COR-L47 (cell line): ENCODE results near the gene AP1G2.
"Not testable (repeated sequence)": the region's sequence is repeated elsewhere in the genome, so short reads cannot be mapped to it uniquely, and the experiment has no call there.

Source experiments
- DNase-seq: peaks from one replicate; lab custom pipeline; 2025; lab: John Stamatoyannopoulos, UW

The AP1G2 gene, protein sequence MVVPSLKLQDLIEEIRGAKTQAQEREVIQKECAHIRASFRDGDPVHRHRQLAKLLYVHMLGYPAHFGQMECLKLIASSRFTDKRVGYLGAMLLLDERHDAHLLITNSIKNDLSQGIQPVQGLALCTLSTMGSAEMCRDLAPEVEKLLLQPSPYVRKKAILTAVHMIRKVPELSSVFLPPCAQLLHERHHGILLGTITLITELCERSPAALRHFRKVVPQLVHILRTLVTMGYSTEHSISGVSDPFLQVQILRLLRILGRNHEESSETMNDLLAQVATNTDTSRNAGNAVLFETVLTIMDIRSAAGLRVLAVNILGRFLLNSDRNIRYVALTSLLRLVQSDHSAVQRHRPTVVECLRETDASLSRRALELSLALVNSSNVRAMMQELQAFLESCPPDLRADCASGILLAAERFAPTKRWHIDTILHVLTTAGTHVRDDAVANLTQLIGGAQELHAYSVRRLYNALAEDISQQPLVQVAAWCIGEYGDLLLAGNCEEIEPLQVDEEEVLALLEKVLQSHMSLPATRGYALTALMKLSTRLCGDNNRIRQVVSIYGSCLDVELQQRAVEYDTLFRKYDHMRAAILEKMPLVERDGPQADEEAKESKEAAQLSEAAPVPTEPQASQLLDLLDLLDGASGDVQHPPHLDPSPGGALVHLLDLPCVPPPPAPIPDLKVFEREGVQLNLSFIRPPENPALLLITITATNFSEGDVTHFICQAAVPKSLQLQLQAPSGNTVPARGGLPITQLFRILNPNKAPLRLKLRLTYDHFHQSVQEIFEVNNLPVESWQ

DNA sequence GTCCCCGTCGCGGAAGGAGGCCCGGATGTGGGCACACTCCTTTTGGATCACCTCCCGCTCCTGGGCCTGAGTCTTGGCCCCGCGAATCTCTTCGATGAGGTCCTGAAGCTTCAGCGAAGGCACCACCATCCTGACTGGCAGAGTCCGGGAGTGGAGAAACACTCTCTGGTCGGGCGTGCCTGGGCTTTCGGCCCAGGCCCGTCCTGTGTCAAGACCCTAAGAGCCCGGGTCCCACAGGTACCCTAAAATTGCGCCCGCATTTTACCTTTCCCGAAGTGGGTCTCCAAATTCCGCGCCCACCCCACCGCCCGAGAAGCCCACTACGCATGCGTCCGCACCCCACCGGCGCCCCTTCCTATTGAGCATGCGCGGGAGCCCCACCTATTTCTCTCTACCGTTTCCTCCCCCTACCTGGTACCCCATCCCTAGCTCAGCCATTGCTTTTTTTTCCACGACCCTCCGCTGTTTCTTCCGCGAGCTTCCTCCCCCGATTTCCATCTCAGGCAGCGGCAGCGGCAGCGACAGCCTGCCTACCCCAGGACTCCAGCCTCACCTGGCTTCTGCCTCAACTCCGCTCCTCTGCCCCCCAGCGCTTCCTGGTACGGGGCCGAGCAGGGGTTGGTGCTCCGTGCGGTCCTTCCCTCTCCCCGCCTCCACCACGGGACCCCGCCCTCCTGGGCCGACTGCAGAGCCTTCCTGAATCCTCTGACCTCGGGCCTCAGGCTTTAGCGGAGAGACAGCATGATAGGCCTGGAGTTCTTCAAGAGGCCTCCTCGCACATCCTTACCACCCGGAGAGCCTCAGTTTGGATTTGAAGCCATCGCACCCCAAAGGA lies at the start of gene AP1G2:
TSS of gene AP1G2 (minus strand) at position 606 of the 835 bp plus-strand sequence. CDS start at position 129, 477 bp downstream.
- DNase-seq = peak; percentile 81

DNA sequence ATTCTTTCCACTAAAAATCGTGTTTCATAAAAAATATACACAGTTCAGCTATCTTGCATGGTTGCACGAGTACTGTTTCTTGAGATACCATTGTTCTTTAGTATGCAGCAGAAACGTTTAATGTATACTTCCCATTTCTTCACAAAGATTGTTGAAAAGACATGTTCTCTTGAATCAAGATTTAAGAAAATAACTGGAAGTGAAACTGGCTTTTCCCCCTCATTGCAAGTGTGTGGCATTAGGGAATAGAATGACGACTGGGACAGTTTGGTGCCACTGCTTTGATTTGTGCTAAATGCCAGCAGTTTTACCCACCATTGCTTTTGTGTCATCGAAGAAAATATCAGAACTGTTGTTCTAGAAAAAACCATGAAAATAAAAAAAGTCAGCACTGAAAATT lies 48.3 kb upstream of the AP1G2 start:
- no peak for DNase-seq

DNA sequence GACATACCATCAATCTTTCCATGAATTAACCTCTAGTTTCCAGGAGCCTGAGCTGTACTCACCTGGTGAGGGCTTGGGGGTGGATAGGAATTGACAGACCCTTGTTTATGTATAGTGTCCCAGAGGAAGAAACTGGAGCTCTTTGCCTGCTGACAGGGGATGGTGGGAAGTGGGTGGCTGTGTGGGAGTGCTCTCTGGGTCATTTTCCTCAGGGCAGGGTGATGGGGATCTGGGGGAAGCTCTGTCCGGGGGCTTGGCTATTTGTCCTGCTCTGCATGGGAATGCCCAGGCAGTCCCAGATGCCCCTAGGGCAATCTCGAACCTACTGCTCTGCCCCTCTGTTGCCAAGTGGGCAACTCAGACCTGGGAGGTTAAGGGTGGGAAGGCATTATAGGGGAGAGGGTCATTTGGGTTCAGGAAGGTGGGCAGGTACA lies 46.8 kb upstream of the AP1G2 start:
- DNase-seq = no peak

DNA sequence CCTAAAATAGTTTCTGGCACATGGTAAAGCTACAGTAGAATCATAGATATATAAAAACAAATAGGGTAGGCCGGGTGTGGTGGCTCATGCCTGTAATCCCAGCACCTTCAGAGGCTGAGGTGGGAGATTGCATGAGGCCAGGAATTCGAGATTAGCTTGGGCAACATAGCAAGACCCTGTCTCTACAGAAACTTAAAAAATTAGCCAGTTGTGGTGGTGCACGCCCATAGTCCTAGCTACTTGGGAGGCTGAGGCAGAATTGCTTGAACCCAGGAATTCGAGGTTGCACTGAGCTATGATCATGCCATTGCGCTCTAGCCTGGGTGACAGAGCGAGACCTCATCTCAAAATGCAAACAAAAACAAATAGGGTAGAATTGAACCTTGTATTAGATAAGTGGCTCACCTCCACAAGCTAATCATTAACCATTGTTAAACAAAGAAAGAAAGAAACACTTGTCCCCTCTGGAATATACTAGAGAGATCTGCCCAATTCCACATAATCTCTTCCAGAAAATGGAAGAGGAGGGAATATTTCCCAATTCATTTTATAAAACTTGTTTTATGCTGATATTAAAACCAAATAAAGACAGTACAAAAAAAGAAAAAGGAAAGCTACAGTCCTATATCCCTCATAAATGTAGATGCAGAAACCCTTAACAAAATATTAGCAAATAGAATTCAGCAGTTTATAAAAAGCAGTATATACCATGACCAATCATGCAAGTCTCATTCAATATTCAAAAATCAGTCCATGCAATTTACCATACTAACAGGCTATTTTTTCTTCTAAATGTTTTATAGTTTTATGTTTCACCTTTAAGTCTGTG lies 45.9 kb upstream of the AP1G2 start:
- DNase-seq = no peak

DNA sequence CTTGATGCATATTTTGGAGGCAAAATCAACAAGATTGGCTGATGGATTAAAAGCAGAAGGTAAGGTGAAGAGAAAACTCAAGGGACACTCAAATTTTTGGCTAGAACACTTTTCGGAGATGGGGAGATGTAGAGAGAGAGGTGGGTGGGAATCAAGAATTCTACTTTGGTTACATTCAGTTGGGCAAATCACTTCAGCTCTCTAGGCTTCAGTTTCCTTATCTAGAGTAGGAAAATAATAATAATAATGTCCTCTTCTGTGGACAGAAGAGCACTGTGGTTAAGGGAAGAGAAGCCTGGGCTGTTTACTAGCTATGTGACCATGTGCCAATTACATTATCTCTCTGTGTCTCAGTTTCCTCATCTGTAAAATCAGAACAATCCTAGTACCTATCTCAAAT lies 45.2 kb upstream of the AP1G2 start:
- DNase-seq = no peak

DNA sequence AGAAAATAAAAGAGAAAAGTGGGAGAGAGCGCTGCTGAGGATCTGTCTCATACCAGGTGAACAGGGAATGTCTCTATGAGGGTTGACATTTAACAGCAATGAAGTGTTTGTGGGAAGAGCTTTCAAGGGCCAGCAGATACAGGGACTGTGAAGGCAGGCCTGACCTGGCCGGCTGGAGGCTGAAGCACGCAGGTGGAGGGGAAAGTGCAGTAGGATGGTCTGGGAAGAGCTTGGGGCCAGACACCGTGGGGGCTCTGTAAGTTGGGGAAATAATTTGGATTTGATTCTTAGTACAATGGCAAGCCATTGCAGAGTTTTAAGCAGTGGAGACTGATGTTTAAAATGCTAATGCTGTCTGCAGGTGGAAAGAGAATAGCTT lies 44.8 kb upstream of the AP1G2 start:
- DNase-seq = no peak

DNA sequence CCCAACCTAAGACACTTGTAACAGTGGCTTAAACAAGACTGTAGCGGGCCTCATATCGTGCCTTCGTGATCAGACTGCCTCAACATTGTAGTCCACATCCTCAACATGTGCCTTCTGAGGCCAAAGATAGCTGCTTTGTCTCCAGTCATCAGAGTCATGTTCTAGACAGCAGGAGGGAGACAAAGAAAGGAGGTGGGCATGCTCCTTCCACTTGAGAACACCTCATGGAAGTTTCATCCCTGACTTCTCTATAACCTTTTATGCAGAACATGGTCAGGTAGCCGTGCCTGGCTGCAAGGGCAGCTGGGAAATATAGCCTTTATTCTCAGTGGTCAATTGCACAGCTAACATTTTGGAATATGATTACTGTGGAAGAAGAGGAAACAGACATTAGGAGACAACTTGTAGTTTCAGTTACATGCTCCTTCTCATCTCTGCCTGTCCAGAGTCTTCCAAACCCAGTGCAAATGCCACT lies 43.3 kb upstream of the AP1G2 start:
- DNase-seq = no peak

DNA sequence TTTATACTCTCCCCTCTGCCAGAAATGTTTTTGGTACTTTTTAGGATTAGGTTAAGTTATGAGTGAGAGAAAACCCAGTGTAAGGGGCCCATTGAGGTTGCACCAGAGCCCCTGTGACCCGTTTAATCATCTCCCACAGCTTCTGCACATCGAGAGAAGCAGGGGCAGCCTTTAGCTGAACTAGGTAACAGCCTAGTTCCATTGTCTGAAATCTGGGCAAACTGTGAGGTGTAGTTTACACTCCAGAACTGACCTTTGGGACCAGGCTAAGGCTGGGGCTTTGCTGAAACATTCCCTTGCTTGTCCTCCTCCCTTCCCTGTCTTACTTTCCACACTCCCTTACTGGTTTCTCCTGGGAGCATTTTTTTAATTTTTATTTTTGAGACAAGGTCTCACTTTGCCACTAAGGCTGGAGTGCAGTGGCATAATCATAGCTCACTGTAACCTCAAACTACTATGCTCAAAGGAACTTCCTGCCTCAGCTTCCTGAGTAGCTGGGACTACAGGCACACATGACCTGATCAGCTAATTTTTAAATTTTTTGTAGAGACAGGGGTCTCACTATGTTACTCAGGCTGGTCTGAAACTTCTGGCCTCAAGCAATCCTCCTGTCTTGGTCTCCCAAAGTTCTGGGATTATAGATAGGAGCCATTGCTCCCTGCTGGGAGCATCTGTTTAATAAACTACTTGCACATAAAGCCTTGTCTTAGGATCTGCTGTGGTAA lies 42.7 kb upstream of the AP1G2 start:
- DNase-seq = no peak

DNA sequence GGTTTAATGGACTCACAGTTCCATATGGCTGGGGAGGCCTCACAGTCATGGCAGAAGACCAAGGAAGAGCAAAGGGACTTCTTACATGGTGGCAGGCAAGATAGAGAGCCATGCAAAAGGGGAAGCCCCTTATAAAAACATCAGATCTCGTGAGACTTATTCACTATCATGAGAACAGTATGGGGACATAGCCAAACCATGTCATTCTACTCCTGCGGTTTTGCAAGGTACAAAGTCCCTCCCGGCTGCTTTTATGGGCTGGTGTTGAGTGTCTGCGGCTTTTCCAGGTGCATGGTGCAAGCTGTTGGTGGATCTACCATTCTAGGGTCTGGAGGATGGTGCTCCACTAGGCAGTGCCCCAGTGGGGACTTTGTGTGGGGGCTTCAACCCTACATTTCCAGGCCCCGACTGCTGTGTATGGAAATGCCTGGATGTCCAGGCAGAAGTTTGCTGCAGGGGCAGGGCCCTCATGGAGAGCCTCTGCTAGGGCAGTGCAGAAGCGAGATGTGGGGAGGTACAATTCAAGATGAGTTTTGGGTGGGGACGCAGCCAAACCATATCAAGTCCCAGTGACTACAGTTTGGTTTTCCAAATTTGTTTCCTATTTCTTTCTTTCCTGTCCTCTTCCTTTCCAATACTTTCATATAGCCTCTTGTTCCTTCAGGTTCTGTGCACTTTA lies 42.0 kb upstream of the AP1G2 start:
- not testable (repeated sequence) for DNase-seq

DNA sequence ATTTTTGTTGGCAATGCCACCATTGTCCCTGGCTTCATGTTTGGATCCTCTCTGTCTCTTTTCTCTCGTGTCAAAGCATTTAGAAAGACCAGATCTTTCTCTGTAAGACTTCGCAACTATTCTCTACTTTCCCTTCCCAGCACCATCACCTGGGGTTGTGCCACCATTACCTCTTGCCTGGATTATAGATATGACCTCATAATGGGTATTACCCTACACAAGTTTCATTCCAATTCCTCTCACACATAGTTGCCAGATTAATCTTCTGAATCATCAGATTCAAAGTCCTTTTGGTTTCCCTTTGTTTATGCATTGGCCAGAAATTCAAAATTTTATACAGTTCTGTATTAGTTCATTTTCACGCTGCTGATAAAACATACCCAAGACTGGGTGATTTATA lies 41.4 kb upstream of the AP1G2 start:
- DNase-seq = no peak

DNA sequence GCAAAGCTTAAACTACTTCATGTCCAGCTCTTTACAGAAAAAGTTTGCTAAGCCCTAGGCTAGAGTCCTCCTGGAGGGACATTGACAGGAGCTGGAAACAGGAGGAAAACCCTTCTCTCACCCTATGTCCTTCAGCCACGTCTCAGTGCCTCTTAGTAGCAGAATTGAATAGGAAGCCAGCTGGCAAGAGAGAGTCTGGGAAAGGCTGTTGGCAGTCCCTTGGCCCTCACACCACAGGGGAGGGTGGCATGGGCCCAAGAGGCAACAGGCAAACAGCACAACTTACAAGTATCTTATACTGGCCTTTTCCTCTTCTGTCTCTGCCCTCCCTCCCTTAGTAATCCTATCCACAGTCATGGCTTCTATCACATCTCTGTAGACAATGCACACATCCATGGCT lies 40.9 kb upstream of the AP1G2 start:
- DNase-seq = no peak

DNA sequence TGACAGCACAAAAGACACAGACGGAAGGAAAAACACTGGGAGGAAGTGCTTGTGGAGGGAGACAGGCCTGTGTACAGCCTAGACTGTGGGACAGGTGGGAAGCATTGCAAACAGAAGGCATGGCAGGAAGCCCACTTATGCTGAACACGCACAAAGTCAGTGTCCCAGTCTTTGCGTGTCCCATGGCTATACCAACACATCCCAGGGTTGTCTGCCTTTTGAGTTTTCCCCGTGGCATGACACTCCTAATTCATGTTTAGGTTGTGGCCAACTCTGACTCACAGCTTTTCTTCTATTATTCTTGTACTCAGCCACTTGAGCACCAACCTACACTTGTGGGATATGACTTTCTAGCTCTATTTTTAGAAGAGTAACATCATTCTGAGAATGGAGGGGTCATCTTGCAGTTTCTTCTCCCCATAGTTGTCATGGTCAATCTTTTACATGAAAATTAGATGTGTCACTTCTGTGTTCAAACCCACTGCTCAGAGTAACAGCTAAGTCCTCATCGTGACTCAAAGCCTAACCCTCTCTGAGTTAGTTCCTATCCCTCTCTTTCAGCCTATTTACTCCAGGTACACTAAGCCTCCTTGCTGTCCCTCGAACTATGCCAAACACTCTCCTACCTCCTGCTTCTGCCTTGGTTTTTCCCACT lies 38.5 kb upstream of the AP1G2 start:
- no peak for DNase-seq

DNA sequence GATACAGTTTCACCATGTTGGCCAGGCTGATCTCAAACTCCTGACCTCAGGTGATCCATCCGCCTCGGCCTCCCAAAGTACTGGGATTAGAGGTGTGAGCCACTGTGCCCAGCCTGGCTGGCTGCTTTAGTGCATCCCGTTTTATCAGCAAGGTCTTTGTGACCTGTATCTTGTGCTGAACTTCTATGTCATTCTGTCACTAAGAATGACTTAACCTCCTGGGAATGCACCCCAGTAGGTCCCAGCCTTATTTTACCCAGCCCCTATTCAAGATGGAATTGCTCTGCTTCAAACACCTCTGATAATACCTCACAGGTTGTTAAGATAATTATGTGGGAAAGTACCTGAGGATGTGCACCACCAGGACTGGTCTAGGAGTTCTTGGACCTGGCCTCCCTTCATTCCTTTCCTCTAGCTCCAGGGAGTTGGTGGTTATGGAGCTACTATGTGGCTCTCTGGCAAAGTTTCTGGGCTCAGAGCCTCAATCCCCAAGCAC lies 37.1 kb upstream of the AP1G2 start:
- DNase-seq = no peak

DNA sequence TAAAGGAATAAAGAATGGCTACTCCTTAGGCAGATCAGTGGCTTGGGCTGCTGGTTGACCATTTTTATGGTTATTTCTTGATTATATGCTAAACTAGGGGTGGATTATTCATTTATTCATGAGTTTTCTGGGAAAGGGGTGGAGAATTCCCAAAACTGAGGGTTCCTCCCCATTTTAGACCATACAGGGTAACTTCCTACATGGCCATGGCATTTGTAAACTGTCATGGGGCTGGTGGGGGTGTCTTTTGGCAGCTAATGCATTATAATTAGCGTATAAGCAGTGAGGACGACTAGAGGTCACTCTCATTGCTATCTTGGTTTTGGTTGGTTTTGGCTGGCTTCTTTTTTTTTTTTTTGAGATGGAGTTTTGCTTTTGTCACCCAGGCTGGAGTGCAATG lies 36.6 kb upstream of the AP1G2 start:
- no peak for DNase-seq

DNA sequence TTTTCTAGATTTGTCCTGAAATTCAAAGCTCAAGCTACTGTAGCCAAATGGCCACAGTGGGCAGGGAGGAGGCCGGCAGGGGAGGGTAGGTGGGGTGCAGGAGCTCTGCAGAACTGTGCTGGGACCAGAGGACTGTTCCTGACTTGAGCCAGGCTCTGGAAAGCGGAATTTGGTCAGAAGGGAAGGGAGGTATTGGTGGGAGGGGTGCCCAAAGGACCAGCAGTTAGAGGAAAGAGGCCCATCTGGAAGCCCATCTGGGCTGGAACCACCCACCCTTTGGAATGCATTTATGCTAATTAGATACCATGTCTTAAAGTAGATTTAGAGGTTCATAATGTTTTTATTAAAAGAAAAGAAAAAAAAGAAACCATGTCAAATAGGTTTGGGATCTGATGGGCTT lies 35.5 kb upstream of the AP1G2 start:
- no peak for DNase-seq

DNA sequence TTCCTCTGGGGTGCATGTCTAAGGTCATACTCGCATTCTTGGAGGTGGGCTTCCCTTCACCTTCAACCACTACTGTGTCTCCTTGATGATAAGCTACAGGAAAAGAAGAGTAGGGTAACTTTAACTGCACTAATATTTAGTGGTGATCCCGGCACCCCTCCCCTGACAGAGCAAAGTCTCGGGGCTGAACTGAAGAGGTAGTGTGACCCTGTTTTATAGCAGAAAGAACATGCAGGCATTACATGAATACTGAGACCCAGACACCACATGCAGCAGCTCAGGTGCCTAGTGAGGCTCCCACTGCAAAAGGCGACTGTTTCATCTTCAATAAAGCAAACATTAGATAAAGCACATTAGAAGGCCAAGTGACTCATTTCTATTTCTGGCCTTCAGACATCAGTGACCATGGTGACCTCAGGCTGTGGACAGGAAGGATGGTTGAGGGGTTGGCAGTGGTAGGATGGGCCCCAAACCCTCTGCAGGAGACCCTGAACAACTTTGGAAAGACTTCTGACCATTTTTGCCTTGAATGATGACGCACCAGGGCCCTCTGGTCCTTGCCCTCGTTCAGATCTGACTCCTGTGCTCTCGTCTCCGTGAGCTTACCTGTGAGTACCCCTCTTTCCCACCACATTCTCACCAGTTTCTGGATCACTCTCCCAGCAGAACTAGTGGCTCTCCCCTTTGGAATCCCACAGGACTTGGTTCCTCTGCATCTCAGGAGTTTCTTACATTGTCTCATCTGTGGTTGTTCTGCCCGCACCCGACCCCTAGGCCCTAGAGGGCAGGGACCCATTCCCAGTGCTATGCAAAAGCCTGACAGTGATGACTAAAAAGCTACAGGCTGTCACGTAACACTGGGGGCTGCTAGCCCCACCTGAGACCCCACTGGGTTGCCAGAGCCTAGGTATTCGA lies 34.8 kb upstream of the AP1G2 start:
- DNase-seq = no peak

DNA sequence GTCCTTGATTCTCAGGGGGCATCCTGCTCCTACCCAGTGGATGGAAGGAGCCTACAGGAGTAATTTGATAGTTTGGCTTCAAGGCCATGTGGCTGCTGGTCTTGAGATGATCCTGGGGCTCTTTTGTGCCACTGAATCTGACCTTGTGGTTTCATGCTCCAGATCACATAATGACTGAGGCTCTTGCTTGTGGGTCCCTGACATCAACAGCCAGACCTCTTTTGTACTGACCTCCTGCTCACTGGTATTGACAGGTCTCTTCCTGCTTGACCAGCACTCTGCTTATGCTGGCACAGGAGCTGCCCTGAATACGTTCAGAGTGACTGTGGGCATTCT lies 34.2 kb upstream of the AP1G2 start:
- DNase-seq = no peak

DNA sequence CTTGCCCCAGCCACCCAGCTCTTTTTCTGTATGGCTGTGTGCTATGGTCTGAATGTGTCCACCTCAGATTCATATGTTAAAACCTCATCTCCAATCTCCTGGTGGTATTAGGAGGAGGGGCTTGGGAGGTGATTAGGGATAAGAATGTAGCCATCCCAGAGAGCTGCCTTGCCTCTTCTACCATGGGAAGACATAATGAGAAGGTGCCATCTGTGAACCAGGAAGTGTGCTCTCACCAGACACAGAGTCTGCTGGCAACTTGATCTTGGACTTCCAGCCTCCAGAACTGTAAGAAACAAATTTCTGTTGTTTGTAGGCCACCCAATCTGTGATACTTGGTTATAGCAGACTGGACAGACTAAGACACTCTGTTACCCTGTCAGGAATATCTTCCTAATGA lies 33.8 kb upstream of the AP1G2 start:
- no peak for DNase-seq

DNA sequence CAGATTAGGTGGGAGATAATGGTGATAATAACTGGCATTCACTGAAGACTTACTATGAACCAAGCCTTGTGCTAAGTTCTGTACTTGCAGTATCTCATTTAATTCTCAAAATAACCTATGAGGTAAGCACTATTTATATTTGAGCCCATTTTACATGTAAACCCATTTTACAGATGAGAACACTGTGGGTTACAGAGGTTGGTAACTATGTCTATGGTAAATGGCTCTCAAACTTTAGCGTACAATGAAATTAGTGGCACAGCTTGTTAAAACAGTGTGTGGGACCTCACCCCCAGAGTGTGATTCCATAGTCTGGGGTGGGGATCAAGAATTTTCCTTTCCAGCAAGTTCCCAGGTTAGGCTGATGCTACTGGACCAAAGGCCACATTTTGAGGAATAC lies 33.2 kb upstream of the AP1G2 start:
- DNase-seq = no peak
